Amygdala (tissue), 56 donors: Measurements from ENCODE around the gene NPB.
A peak's percentile ranks its signal among the peaks of the same experiment; 100 is the strongest.

Source experiments
- DNase-seq, 56 donors: peaks; one replicate each; lab custom pipeline; 2025; lab: John Stamatoyannopoulos, UW

NPB gene

GRCh38 chr17:81934098-81934757 lies 32.2 kb downstream of the NPB start:
- no peak for DNase-seq

GRCh38 chr17:81934850-81935708 lies 33.0 kb downstream of the NPB start:
- no peak for DNase-seq

GRCh38 chr17:81935709-81936084 lies 33.7 kb downstream of the NPB start:
- no peak for DNase-seq

GRCh38 chr17:81939218-81939617 lies 37.2 kb downstream of the NPB start:
- no peak for DNase-seq

- peak in 52 of 56 donors; percentile 6 to 86 (median 56) for DNase-seq
These were observed 37.9 kb downstream of the NPB start for GRCh38 chr17:81939881-81940385.

- DNase-seq: no peak
These were observed 38.8 kb downstream of the NPB start for GRCh38 chr17:81940538-81941483.

GRCh38 chr17:81941484-81942166 lies 39.6 kb downstream of the NPB start:
- DNase-seq: peak in 7 of 56 donors; percentile 9 to 54 (median 28)

- DNase-seq: no peak
These were observed 40.1 kb downstream of the NPB start for GRCh38 chr17:81942167-81942553.

GRCh38 chr17:81944858-81945257 lies 42.8 kb downstream of the NPB start:
- DNase-seq: no peak

- DNase-seq: no peak
These were observed 45.2 kb downstream of the NPB start, which contains the start of gene MYADML2 for GRCh38 chr17:81947189-81947588. Gene MYADML2, minus strand, starts transcription at chr17:81947233. Its CDS starts 5,492 bp downstream, at chr17:81941741.

GRCh38 chr17:81948635-81949378 lies 46.8 kb downstream of the NPB start:
- DNase-seq: no peak

GRCh38 chr17:81950501-81950900 lies 48.5 kb downstream of the NPB start:
- no peak for DNase-seq

GRCh38 chr17:81951785-81952684 lies 50.0 kb downstream of the NPB start:
- no peak for DNase-seq
